Measurements from ENCODE around the gene UTS2B.

GRCh38 chr3:191357909-191358308 is 27.6 kb upstream of the UTS2B start:
- TF ChIP-seq CTCF (IDR thresholded peaks at IDR 0.05; ENCODE audit: low read depth, low read length) = no peak
- no peak for TF ChIP-seq EZH2phosphoT487 (IDR thresholded peaks at IDR 0.05; ENCODE audit: low read depth)
